HG03439 (cell line): ENCODE measurements around the gene SAFB2.
A peak's percentile ranks its signal among the peaks of the same experiment; 100 is the strongest.

ENCODE experiments used
- ATAC-seq: cut with Tn5 transposase; IDR thresholded peaks from one replicate; pipeline ENCODE4 v1.9.1; 2021; ENCODE audit warnings: mild to moderate bottlenecking, moderate library complexity; ENCODE audit not compliant: unreplicated experiment

SAFB2 gene

DNA sequence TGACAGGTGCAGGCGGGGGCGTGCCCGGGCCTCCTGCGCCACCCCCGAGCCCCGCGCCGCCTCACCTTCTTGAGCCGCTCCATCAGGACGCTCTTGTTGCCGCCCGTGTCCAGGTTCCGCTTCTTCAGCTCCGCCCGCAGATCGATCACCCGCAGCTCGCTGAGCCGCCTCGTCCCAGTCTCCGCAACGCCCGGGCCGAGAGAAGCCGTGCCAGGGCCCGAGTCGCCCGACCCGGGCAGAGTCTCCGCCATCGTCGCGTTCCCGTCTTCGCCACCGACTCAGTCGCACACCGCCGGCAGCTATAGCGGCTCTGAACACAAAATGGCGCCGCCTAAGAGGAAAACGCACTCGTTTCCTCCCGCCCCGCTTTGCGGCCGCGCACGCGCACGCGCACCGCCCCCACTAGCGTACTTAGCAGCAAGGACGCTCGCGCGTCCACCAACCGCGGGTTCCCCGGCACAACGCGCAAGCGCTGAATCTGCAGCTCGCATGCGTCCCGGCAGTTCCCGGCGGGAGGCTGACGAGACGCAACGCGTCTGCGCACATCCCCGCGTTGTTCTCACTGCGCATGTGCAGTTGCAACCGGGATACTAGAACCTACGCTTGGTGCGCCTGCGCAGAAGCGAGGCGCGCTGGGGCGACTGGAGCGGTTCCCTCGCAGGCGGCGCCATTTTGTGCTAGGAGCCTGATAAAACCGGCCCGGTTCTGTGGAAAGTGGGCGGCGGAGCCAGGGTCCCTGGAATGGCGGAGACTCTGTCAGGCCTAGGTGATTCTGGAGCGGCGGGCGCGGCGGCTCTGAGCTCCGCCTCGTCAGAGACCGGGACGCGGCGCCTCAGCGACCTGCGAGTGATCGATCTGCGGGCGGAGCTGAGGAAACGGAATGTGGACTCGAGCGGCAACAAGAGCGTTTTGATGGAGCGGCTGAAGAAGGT is at the start of gene SAFB2, which contains the start of gene SAFB:
SAFB2 (minus strand) TSS at position 312 of the 932 bp plus-strand sequence; CDS start at position 251, 61 bp downstream.
SAFB (plus strand) TSS at position 619 of the 932 bp plus-strand sequence; CDS start at position 742, 123 bp downstream.
- ATAC-seq, result peak; percentile 82

DNA sequence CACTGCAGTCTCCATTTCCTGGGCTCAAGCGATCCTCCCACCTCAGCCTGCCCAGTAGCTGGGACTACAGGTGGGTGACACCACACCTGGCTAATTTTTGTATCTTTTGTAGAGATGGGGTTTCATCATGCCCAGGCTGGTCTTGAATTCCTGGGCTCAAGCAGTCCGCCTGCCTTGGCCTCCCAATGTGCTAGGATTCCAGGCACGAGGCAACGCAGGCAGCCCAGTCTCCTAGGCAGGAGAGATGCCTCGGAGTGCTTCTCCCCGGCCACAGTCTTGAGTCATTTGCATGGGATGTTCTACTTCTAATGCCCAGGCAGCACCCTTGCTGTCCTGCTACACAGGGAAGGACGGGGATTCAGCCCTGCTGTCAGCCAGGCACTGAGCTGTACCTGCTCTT is 49.0 kb upstream of the SAFB2 start:
- ATAC-seq, result no peak

DNA sequence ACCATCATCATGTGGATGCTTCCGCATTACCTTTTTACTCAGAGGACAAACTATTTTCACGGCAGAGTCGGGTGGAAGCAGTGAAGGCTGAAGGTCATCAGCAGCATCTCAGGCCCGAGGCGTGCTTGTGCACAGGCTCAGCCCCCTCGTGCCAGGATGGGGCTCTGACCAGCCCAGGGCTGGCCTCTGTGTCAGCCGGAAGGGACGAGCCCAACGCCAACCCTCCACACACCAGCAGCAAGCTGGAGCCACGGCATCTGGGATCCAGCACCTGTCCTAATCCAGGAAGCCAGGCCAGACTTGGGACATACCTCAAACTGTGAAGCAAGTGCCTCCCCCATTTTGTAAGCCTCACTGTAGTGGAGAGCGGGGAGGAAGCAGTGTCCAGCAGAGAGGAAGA is 46.6 kb upstream of the SAFB2 start:
- ATAC-seq, result no peak

GRCh38 chr19:5667751-5668271 is 45.2 kb upstream of the SAFB2 start:
- no peak for ATAC-seq

- no peak for ATAC-seq
Measured at GRCh38 chr19:5666921-5667610, 44.5 kb upstream of the SAFB2 start.

GRCh38 chr19:5665781-5666513 is 43.4 kb upstream of the SAFB2 start:
- ATAC-seq, result no peak

- no peak for ATAC-seq
Measured at GRCh38 chr19:5664515-5664914, 41.9 kb upstream of the SAFB2 start.

GRCh38 chr19:5663904-5664303 is 41.3 kb upstream of the SAFB2 start:
- no peak for ATAC-seq

- no peak for ATAC-seq
Measured at GRCh38 chr19:5661483-5661882, 38.9 kb upstream of the SAFB2 start.

DNA sequence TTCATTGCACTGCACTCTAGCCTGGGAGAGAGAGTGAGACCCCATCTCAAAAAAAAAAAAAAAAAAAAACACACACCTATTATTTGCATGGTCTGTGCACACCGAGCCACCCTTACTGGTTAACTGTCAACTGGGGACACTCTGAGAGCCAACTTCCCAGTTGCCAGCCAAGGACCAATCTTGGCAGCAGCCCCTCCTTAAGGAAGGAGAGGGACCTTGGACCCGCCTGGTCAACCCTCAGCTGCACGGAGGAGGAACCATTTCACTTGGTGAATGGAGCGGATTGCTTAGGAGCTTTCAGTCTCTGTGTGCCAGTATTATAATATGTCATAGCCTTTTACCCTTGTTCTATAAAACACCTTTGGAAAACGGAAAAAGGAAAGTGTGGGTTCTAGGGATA is 32.8 kb upstream of the SAFB2 start:
- ATAC-seq, result no peak

GRCh38 chr19:5654931-5655330 is 32.4 kb upstream of the SAFB2 start:
- ATAC-seq, result no peak

GRCh38 chr19:5652261-5652660 is 29.7 kb upstream of the SAFB2 start:
- ATAC-seq, result no peak

GRCh38 chr19:5651361-5651760 is 28.8 kb upstream of the SAFB2 start:
- no peak for ATAC-seq

GRCh38 chr19:5648464-5648863 is 25.9 kb upstream of the SAFB2 start:
- no peak for ATAC-seq

- ATAC-seq, result no peak
Measured at GRCh38 chr19:5646703-5647102, 24.1 kb upstream of the SAFB2 start.

DNA sequence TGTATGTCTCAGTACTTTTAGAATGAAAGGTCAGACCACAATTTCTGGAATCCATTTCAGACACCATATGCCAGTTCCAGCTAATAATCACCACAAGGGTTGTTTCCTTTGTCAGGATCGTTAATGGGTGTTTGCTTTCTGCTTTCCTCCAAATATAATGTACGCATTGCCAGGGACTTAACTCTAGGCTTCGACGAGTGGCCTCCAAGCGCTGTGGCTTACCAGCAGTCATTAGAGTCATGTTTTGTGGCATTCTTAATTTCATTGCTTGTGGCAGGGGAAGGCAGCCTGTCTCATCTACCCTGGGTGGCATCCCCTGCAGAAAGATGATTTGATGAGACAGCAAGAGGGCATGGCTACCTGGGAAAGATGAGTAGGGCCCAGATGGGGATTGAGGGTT is 22.8 kb upstream of the SAFB2 start:
- ATAC-seq, result no peak

- ATAC-seq, result no peak
Measured at GRCh38 chr19:5644037-5644436, 21.5 kb upstream of the SAFB2 start.

DNA sequence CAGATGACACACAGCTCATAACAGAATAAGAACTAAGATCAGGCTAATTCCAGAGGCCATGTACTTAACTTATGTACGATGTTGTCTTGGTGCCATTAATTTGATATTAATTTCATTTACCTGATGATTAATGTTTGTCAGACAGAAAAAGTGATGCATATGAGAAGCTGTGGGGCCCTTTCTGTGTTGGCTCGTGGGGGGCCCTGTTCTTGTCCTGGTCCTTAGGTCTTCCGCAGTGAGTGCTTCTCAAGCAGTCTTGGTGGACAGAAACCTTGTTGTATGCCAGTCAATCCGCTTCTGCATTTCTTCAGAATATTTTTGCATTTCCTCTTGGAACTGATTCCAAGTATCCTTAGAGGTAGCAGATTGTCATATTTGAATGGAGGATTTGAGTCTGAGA is 20.5 kb upstream of the SAFB2 start:
- ATAC-seq, result no peak

GRCh38 chr19:5642204-5642603 is 19.6 kb upstream of the SAFB2 start:
- ATAC-seq, result no peak

GRCh38 chr19:5641171-5641570 is 18.6 kb upstream of the SAFB2 start:
- no peak for ATAC-seq

GRCh38 chr19:5637971-5638370 is 15.4 kb upstream of the SAFB2 start:
- no peak for ATAC-seq
